BE2C (cell line): ENCODE data around the gene HNRNPA3.

Experiments
- DNase-seq: peaks from one replicate; pipeline ENCODE4 v3.0.0-alpha.2; 2020
- H3K27me3 ChIP-seq: fragments of 250-450 bp; sonication (Bioruptor Pico); 2 replicates; pipeline ENCODE4 v1.5.1; 2020; ENCODE audit warnings: mild to moderate bottlenecking
- H3K36me3 ChIP-seq: fragments of 250-450 bp; sonication (Bioruptor Pico); 2 replicates; pipeline ENCODE4 v1.5.1; 2020; ENCODE audit warnings: mild to moderate bottlenecking
- H3K4me1 ChIP-seq: fragments of 250-450 bp; sonication (Bioruptor Pico); 2 replicates; pipeline ENCODE4 v1.5.1; 2020
- H3K4me3 ChIP-seq: 2 replicates; pipeline ENCODE4 v1.5.1; 2011; ENCODE audit warnings: low read depth, low read length
- H3K9me3 ChIP-seq: fragments of 250-450 bp; sonication (Bioruptor Pico); 2 replicates; pipeline ENCODE4 v1.5.1; 2020
- TF ChIP-seq, protein P1 (sequence below): IDR thresholded peaks from 2 replicates; pipeline ENCODE4 v1.5.1; 2012; ENCODE audit warnings: mild to moderate bottlenecking, low read depth, low read length

The HNRNPA3 gene

DNA sequence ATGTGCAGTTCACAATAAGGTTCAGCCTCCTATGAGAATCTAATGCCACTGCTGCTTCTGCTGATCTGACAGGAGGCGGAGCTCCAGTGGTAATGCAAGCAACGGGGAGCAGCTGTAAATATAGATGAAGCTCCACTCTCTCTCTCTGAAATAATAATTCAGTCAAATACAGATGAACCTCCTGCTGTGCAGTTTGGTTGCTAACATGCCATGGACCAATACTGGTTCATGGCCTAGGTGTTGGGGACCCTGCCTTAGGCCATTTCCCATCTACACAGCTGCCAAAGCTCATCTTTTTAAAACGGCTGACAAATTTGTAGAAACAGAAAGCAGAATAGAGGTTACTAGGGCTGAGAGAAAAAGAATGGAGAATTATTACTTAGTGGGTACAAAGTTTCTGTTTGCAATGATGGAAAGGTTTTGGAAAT, 10.7 kb upstream of the HNRNPA3 start:
- H3K9me3 ChIP-seq, result no peaks in the 10 kb centered on the region
- H3K27me3 ChIP-seq, result no peaks in the 10 kb centered on the region
- no peak overlapping the region for H3K4me3 ChIP-seq
- H3K36me3 ChIP-seq, result no peaks in the 10 kb centered on the region
- DNase-seq, result no peak
- H3K4me1 ChIP-seq, result no peaks in the 10 kb centered on the region
- TF ChIP-seq, protein P1, sequence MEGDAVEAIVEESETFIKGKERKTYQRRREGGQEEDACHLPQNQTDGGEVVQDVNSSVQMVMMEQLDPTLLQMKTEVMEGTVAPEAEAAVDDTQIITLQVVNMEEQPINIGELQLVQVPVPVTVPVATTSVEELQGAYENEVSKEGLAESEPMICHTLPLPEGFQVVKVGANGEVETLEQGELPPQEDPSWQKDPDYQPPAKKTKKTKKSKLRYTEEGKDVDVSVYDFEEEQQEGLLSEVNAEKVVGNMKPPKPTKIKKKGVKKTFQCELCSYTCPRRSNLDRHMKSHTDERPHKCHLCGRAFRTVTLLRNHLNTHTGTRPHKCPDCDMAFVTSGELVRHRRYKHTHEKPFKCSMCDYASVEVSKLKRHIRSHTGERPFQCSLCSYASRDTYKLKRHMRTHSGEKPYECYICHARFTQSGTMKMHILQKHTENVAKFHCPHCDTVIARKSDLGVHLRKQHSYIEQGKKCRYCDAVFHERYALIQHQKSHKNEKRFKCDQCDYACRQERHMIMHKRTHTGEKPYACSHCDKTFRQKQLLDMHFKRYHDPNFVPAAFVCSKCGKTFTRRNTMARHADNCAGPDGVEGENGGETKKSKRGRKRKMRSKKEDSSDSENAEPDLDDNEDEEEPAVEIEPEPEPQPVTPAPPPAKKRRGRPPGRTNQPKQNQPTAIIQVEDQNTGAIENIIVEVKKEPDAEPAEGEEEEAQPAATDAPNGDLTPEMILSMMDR, result no peak

DNA sequence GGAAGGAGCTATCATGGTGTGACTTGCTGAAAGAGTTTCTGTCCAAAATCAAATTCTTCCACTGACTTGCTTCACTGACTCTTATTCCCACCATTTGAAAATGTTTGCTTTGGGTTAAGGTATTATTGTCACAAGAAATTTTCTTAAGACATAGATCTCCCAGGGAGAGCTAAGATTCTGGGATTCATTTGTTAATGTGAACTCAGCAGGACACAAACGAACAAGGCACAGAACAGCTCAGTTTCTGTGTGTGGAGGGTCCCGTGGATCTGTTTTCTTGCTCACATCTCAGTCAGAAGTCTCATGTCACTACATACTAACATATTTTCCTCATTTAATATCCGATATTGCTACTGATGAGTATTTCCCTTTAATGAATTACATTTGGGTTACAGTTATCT, 8.2 kb upstream of the HNRNPA3 start:
- DNase-seq, result no peak
- Histone ChIP-seq H3K4me1 (no peaks in the 10 kb centered on the region), H3K9me3 (no peaks in the 10 kb centered on the region), H3K36me3 (no peaks in the 10 kb centered on the region), H3K4me3 (no peak overlapping the region), H3K27me3 (no peaks in the 10 kb centered on the region)
- TF ChIP-seq, protein P1, result no peak

DNA sequence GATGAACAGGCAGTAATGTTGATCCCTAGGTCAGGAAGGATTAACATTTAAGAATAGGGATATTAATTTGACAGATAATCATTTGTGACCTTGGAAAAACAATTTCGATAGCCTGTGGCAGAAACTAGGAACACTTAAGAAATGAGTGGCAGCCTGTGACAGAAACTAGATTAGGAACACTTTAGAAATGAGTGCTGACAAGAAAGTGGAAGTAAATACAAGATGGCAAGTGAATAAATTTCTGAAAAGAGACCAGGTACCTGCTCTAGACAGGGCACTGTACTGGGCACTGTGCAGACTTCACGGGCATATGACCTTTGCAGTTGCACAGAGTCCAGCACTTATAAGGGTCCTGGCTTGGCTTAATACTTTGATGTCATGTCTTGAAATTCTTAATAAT, 5.5 kb upstream of the HNRNPA3 start:
- Histone ChIP-seq H3K9me3 (no peaks in the 10 kb centered on the region), H3K27me3 (no peaks in the 10 kb centered on the region), H3K4me3 (no peak overlapping the region), H3K36me3 (no peaks in the 10 kb centered on the region), H3K4me1 (no peaks in the 10 kb centered on the region)
- TF ChIP-seq, protein P1, result no peak
- DNase-seq, result no peak

DNA sequence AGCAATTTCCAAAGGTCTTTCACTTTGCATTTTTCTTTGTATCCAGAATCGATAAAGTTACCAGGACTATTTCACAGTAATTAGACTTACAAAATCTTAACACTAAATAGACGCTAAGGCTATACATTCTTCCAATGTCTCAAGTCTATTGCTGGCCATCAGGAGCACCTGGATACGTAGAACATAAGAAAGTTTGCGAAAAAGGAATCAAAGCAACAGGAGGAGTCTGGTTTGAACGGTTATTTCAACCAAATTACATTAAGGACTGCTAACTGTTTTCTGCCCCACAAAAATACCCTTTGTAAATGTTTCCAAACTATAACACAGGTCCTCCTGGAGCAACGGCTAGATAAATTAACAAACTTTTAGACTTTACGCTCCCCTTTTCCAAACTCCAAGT, 1.4 kb upstream of the HNRNPA3 start:
- DNase-seq, result no peak
- H3K9me3 ChIP-seq, result no peaks in the 10 kb centered on the region
- TF ChIP-seq, protein P1, result no peak
- H3K4me3 ChIP-seq, result peak overlapping the region; percentile 69
- peaks cover 25% of the 10 kb centered on the region for H3K36me3 ChIP-seq
- H3K4me1 ChIP-seq, result no peaks in the 10 kb centered on the region
- H3K27me3 ChIP-seq, result no peaks in the 10 kb centered on the region

DNA sequence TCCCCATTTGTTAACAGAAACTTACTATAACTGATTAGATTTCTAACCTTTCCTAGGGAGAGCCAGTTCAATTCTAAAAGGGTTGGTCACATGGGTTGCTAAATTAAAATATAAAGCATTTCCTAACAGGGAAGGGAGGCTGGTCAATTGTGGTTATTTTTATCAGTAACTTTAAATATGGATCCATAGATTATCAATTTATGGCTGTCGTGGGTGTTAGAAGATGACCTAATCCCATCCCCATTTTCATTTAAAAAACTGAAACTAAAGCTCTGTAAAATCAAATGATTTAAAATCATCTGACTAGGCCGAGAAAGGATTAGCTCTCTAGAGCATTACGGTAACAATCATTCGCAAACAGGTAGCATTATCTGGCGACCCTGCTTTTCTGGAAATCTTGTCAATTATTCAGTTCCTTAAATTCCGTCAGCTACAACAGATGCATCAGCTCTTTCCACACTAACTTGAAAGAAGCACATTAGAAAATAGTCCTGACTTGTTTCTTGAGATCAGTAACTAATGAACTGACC, 953 bp upstream of the HNRNPA3 start:
- Histone ChIP-seq H3K4me3 (peak overlapping the region; percentile 69), H3K9me3 (no peaks in the 10 kb centered on the region), H3K36me3 (peaks cover 29% of the 10 kb centered on the region), H3K27me3 (no peaks in the 10 kb centered on the region), H3K4me1 (no peaks in the 10 kb centered on the region)
- TF ChIP-seq, protein P1, result no peak
- no peak for DNase-seq

DNA sequence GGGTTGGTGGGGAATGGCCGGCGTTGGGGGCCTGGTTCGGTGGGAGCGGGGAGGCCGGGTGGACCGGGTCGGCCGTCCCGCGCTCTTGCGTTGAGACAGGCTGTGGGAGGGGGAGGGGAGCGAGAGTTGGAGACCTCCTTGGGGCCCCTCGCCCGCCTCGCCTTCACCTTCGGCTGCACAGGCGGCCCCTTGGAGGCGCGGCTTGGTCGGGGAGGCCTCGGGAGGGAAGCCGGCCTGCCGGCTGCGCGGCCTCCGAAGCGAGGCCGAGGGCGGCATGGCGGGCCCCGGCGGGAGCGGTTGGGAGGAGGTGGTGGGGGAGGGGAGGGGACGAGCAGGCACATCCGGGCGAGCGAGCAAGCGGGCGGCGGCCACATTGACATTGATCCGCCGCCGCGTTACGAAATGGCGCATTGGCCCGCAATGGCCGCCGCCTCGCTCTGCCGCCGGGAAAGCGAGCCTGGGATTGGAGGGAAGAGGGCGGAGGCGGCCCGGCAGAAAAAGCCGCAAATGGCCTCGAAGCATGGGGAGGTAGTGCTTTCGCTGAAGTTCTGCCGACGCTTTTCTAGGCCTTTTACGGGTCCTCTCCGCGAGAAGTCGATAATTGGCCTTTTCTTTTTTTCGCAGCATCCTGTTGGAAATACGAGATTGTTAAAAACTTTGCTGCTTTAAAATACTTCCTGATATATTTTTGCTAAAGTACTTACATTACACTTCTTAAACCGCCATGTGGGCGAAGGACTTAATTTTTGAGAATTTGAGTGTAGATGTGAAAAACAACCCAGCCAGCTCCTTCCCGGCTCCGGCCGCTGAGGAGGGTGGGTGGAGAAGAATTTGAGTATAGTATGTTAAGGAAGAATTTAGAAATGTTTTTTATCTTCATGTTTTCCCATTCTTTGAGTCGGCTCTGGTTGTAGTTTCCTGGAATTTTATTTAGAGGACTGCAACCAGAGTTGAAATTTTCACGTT, 580 bp downstream of the HNRNPA3 start:
- no peaks in the 10 kb centered on the region for H3K27me3 ChIP-seq
- DNase-seq, result peak; percentile 92
- H3K4me3 ChIP-seq, result peak overlapping the region; percentile 87
- TF ChIP-seq, protein P1, result no peak
- peaks cover 42% of the 10 kb centered on the region for H3K36me3 ChIP-seq
- H3K9me3 ChIP-seq, result no peaks in the 10 kb centered on the region
- no peaks in the 10 kb centered on the region for H3K4me1 ChIP-seq
